T-helper 2 cell treated with Interferon-gamma antibody and Interleukin-4, amounts not matched to agents 100 ng/mL and 5 ng/mL, for 36 hours (primary cell): ENCODE results near the gene HSPA1L. TPM values are rescaled to one million over a fixed set of nuclear protein-coding genes. Genes with fewer than 3 reads are reported as not detected.
"Not testable (repeated sequence)": the region's sequence is repeated elsewhere in the genome, so short reads cannot be mapped to it uniquely, and the experiment has no call there.

Experiments used
- intact Hi-C: fragments of 100-400 bp; cut with micrococcal nuclease; formaldehyde crosslinking; loops from one replicate; pipeline ENCODE4 v1.15.1; 2023
- total RNA-seq: library from RNA; stranded (reverse); gene quantifications from 2 replicates; pipeline ENCODE4 v1.2.3, GENCODE V29; 2022

Gene HSPA1L
- total RNA-seq, 1 donor from 2014 or later = 2.8 TPM

- intact Hi-C loops = loop anchor here (10.0 kb wide), 1 partner anchor 343 kb away; the partner anchor contains the start of gene MICB
Measured at GRCh38 chr6:31837369-31838113, 22.5 kb upstream of the HSPA1L start.

- intact Hi-C loops = loop anchor here (10.0 kb wide), 1 partner anchor 342 kb away; the partner anchor contains the start of gene MICB
Measured at GRCh38 chr6:31836474-31837368, 21.6 kb upstream of the HSPA1L start.

DNA sequence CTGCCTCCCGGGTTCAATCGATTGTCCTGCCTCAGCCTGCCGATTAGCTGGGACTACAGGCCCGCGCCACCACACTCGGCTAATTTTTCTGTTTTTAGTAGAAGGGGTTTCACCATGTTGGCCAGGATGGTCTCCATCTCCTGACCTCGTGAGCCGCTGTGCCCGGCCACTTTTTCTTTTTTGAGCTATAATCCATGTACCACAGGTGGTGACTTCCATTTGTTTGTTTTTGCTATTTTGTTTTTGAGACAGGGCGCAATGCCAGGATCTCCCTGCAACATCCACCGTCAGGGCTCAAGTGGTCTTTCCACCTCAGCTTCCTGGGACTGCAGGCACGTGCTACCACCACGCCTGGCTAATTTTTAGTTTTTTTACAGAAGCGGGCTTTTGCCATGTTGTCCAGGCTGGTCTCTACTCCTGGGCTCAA is 21.0 kb upstream of the HSPA1L start:
- intact Hi-C loops = loop anchor here (10.0 kb wide), 1 partner anchor 341 kb away; the partner anchor contains the start of gene MICB

DNA sequence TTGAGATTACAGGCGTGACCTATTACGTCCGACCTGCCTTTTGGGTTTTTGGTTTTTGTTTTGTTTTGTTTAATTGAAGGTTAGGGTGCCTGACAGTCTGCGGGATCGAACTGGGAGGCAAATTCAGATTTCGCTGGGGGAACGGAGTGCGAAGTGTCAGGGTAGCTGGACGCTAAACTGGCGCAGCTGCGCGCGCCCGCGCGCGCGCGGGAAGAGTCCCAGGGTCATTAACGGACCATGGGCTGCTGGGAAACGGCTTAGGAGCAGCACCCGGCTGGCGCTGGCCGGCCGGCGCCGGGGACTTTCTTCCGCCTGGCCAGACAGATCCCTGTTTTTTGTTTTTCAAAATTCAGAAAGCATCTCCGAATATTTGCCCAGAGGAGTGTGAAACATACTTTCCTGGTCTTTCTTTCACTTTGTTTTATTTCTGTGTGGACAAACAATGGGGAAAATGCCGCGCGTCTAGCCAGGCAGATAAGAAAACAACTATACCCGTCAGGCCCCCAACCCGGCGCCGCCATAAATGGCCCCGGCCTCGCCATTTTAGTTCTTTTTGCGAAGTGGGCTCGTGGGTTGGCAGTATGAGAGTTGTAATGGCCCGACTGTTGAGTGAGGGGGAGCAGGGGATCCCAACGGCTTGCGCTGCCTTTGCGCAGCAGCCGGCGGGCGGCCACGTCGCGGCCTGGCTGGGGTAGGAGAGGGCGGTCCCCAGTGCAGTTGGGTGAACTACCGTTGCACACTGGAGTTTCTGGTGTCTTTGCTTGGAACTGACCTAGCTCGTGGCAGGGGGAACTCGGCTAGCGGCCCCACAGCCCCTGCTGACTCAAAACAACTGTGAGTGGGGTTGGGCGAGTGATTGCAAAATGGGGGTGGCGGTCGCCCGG is 19.5 kb upstream of the HSPA1L start:
- intact Hi-C loops = loop anchor here (1.0 to 10.0 kb wide), 6 partner anchors 28 to 340 kb away; partner anchors contain the start of genes ABHD16A, BAG6, MICB and NEU1

DNA sequence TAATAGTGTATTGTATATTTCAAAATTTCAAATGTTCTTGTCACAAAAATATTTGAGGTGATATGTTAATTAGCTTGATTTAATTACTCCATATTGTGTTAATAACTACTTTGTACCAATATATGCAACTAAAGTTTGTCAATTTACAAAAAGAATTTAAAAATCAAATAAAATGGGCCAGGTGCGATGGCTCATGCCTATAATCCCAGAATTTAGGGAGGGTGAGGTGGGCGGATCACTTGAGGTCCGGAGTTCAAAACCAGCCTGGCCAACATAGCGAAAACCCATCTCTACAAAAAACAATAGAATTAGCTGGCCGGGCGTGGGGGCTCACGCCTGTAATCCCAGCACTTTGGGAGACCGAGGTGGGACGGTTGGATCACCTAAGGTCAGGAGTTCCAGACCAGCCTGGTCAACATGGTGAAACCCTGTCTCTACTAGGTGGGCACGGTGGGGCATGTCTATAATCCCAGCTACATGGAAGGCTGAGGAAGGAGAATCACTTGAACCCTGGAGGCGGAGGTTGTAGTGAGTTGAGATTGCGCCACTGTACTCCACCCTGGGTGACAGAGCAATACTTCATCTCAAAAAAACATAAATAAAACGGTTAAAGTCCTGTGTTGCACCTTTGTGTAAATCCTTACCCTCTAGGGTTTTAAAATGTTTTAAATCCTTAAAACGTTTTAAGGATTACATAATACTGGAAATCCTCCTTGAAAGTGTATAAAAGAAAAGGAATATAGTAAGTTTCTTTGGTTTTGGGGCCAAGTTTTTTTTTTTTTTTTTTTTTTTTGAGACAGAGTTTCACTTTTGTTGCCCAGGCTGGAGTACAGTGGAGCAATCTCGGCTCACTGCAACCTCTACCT is 16.5 kb upstream of the HSPA1L start:
- intact Hi-C loops = loop anchor here (2.0 to 10.0 kb wide), 3 partner anchors 103 to 337 kb away; partner anchors contain the start of genes DDAH2, LY6G5C and MICB

DNA sequence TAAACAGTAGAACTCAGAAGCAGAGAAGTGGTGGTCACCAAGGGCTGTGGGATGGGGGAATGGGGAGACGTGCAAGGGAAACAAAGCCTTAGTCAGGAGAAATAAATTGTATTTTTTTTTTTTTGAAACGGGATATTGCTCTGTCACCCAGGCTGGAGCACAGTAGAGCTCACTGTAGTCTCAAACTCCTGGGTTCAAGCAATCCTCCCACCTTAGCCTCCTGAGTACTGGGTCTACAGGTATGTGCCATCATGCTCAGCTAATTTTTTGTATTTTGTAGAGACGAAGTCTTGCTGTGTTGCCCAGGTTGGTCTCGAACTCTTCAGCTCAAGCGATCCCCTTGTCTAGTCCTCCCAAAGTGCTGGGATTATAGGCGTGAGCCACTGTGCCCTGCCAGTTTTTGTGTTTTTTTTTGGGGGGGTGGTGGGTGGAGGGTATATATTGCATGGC is 15.8 kb upstream of the HSPA1L start:
- intact Hi-C loops = loop anchor here (2.0 to 10.0 kb wide), 3 partner anchors 102 to 336 kb away; partner anchors contain the start of genes DDAH2, LY6G5C and MICB

GRCh38 chr6:31829633-31830283 is 14.7 kb upstream of the HSPA1L start:
- intact Hi-C loops = loop anchor here (2.0 to 10.0 kb wide), 3 partner anchors 101 to 335 kb away; partner anchors contain the start of genes DDAH2, LY6G5C and MICB

GRCh38 chr6:31827286-31828079 is 12.4 kb upstream of the HSPA1L start, which contains the start of gene HSPA1B:
Gene HSPA1B, plus strand, starts transcription at chr6:31827738. Its CDS starts 213 bp downstream, at chr6:31827951.
- intact Hi-C loops = loop anchor here (1.0 to 2.0 kb wide), 6 partner anchors 21 to 281 kb away; partner anchors contain the start of genes ATP6V1G2, BAG6, LSM2 and NFKBIL1

- intact Hi-C loops = loop anchor here (1.0 to 2.0 kb wide), 6 partner anchors 21 to 280 kb away; partner anchors contain the start of genes ATP6V1G2, BAG6, LSM2 and NFKBIL1
Measured at GRCh38 chr6:31826793-31827285, 11.8 kb upstream of the HSPA1L start.

GRCh38 chr6:31825553-31825952 is 10.5 kb upstream of the HSPA1L start:
- intact Hi-C loops = no loop called here

- intact Hi-C loops = not testable (repeated sequence)
Measured at GRCh38 chr6:31823592-31824196, 8.6 kb upstream of the HSPA1L start.

- intact Hi-C loops = no loop called here
Measured at GRCh38 chr6:31822036-31822821, 7.1 kb upstream of the HSPA1L start.

DNA sequence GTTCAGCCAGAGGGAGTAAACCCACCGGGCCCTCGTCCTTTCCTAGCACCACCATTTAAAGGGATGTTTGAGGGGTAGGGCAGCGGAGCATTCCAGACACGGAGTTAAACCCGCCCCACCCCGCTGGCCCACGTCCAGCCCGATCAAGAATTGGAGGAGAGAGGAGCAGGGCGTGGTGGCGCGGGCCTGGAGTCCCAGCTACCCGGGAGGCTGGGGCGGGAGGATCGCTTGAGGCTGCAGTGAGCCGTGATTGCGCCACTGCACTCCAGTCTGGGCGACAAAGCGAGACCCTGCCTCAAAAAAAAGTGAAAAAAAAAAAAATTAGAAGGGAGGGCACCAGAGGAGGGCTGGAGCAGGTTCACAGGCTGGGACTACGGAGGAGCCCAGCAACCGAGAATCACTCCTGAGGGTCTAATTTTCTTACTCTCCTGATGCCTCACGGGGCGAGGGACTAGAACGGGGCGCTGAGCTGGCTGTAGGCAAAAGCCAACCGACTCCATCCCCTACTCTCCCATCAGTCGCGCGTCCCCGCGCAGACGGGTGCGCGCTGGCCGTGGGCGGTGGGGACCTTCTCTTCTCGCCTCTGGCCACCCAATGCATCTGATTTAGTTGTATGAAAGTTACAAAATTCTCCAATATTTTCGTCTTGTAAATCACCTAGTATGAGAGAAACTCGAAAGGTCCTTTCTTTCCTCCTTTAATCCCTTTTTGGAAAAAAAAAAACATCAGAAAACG is 6.4 kb upstream of the HSPA1L start:
- intact Hi-C loops = no loop called here

DNA sequence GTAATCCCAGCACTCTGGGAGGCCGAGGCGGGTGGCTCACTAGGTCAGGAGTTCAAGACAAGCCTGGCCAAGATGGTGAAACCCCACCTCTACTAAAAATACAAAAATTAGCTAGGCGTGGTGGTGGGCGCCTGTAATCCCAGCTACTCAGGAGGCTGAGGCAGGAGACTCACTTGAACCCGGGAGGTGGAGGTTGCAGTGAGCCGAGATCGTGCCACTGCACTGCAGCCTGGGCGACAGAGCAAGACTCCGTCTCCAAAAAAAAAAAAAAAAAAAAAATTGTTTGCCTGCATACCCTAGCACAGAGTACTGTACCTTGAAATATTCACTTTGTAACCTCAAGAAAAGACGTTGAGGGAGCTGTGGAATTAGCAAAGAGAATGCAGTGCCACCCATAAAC is 5.3 kb upstream of the HSPA1L start:
- intact Hi-C loops = not testable (repeated sequence)

DNA sequence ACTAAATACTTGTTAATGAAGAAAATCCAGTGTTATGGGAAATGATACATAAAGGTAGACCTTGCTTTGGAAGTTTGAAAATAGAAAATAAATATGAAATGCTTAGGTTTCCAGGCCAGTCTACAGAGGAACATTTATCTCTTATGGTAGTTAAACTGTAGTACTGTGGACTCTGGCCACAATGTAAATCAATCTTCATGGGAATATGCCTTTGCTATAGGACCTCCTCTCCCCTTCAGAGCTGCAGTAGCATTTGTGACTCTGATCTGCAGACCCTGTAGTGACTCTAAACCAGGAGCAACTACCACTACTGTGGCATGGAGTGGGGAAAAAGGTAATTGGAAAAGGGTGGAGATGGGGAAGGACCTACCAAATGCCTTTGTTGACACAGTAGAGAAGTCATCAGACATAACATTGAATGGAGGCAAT is 4.8 kb upstream of the HSPA1L start:
- intact Hi-C loops = no loop called here
